ENCODE data around the gene LRRN2. TPM values are rescaled to one million over a fixed set of nuclear protein-coding genes. Genes with fewer than 3 reads are reported as not detected.

The LRRN2 gene
- total and polyA plus RNA-seq, 2 of the 8 experiments (the other 6 are each of a cell fraction or from before 2014, with no cell fraction given), result 1.8 to 2.3 TPM

DNA sequence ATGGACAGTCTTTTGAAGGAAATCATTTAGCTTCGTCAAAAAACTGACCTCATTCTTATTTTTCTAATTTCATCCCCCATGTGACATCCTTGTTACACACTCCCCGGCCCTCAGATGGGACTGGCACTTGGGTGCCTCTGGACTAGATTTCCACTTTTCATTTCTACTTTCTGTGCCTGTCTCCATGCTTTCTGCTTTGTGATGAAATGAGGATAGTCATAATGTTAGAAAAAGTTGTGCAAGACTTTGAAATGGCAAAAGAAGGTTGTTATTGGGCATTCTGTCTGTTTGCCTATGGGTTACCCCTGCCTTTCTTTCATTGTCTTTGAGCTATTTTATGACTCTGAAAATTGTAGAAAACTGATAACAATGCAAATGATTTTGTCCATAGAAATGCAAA is 114.4 kb downstream of the LRRN2 start:
- Histone ChIP-seq H3K36me3 (ENCODE audit: control insufficient read depth in 2 of 4, insufficient read depth in 4 of 4, low read length in 3 of 4) (no peaks in the 10 kb centered on the region; a peak in 1 of 8 replicates), H3K27ac (ENCODE audit: low read depth, low read length) (no peak overlapping the region), H4K91ac (replicated peaks; ENCODE audit: insufficient read length, low read length) (no peak overlapping the region), H3K4me2 (ENCODE audit: insufficient read depth in 1 of 2, low read depth in 2 of 2, low read length in 2 of 2) (no peak overlapping the region), H3K23me2 (ENCODE audit: low read depth, low read length) (no peaks in the 10 kb centered on the region), H3K18ac (ENCODE audit: extremely low read depth, low read length) (no peak overlapping the region), H3K79me1 (ENCODE audit: low read depth, low read length) (no peaks in the 10 kb centered on the region), H4K5ac (ENCODE audit: insufficient read length, low read depth, low read length) (no peak overlapping the region), H3K4me1 (replicated peaks in 1 of 4; ENCODE audit: control insufficient read depth in 3 of 4, insufficient read depth in 4 of 4, low read length in 3 of 4) (peaks cover 16 to 44% (median 38%) of the 10 kb centered on the region in 4 experiments), H2BK20ac (ENCODE audit: low read length) (no peak overlapping the region), H2AFZ (ENCODE audit: low read length) (no peak overlapping the region), H3K23ac (ENCODE audit: insufficient read length) (no peak overlapping the region), H2BK120ac (replicated peaks; ENCODE audit: low read depth, low read length) (no peak overlapping the region), H3K4ac (replicated peaks; ENCODE audit: insufficient read length, low read depth, low read length) (no peak overlapping the region), H2BK15ac (ENCODE audit: low read length) (no peak overlapping the region), H3K4me3 (ENCODE audit: extremely low read depth in 1 of 4, insufficient read depth in 2 of 4, low read depth in 3 of 4, low read length in 4 of 4) (no peak overlapping the region), H4K8ac (ENCODE audit: extremely low read depth, insufficient read depth, low read length) (no peak overlapping the region), H2AK5ac (ENCODE audit: low read depth, low read length) (no peak overlapping the region), H3K14ac (ENCODE audit: insufficient read length) (no peak overlapping the region), H2BK5ac (ENCODE audit: low read depth, low read length) (no peak overlapping the region), H3K9me3 (ENCODE audit: insufficient read depth in 2 of 2, low read depth in 1 of 2, low read length in 1 of 2) (no peaks in the 10 kb centered on the region), H3K56ac (replicated peaks; ENCODE audit: insufficient read length, low read depth, low read length) (no peak overlapping the region), H3K79me2 (ENCODE audit: control insufficient read depth in 1 of 2, insufficient read depth in 2 of 2, low read length in 2 of 2) (no peaks in the 10 kb centered on the region), H3K27me3 (replicated peaks in 1 of 4; ENCODE audit: control insufficient read depth in 3 of 4, extremely low read depth in 1 of 4, insufficient read depth in 3 of 4, low read length in 3 of 4) (peaks cover 0 to 9% (median 3%) of the 10 kb centered on the region in 4 experiments; a peak in 4 of 7 replicates), H2BK12ac (ENCODE audit: low read depth, low read length) (no peak overlapping the region), H4K20me1 (replicated peaks in 1 of 2; ENCODE audit: control insufficient read depth in 1 of 2, insufficient read depth in 2 of 2, low read length in 2 of 2) (peaks cover 0 to 3% of the 10 kb centered on the region in 2 experiments), H3K9ac (replicated peaks in 1 of 4; ENCODE audit: extremely low read depth in 1 of 4, low read depth in 3 of 4, low read length in 3 of 4) (no peak overlapping the region)
- FAIRE-seq (no peak), DNase-seq (ENCODE audit: low read depth in 1 of 2, low spot score in 2 of 2) (no peak)
- ChIA-PET POLR2A (ENCODE audit: partially characterized antibody) (no interaction called here), CTCF (ENCODE audit: partially characterized antibody) (interaction anchor here (0.9 to 28.0 kb wide), 5 partner anchors 9 to 237 kb away, joined by 3 to 397 read pairs (median 3); no protein-coding TSS in a partner anchor)
- 94% methylated on average over 2 of the region's 2 CpGs; no CpG with 5 or more reads in 1 of the 2 experiments for WGBS, 2 experiments (ENCODE audit: extremely low coverage in 1 of 2, insufficient coverage in 1 of 2, insufficient read length in 1 of 2, insufficient replicate concordance in 2 of 2, low coverage in 1 of 2, low lambda C conversion rate in 2 of 2, missing lambda C conversion rate in 1 of 2)
- TF ChIP-seq ASH2L (IDR thresholded peaks at IDR 0.05; ENCODE audit: low read length) (no peak), BCL11A (IDR thresholded peaks at IDR 0.05; ENCODE audit: low read depth in 2 of 2, low read length in 2 of 2) (no peak), RBBP5 (IDR thresholded peaks at IDR 0.05; ENCODE audit: borderline replicate concordance, low read depth, low read length) (no peak), SAP30 (IDR thresholded peaks at IDR 0.05; ENCODE audit: insufficient read depth, insufficient replicate concordance, low read length) (no peak), CTBP2 (IDR thresholded peaks at IDR 0.05; ENCODE audit: borderline replicate concordance, insufficient read depth, insufficient read length, low read length) (no peak), NANOG (IDR thresholded peaks at IDR 0.05; ENCODE audit: insufficient read depth, low read depth, low read length, poor library complexity, severe bottlenecking) (no peak), MAX (IDR thresholded peaks at IDR 0.05) (no peak), RNF2 (IDR thresholded peaks at IDR 0.05; ENCODE audit: borderline replicate concordance, low read depth, low read length, missing control alignments, poor library complexity, severe bottlenecking) (no peak)
